Measurements from ENCODE around the gene KRTAP4-3.
"Not testable (repeated sequence)": the region's sequence is repeated elsewhere in the genome, so short reads cannot be mapped to it uniquely, and the experiment has no call there.

Gene KRTAP4-3

DNA sequence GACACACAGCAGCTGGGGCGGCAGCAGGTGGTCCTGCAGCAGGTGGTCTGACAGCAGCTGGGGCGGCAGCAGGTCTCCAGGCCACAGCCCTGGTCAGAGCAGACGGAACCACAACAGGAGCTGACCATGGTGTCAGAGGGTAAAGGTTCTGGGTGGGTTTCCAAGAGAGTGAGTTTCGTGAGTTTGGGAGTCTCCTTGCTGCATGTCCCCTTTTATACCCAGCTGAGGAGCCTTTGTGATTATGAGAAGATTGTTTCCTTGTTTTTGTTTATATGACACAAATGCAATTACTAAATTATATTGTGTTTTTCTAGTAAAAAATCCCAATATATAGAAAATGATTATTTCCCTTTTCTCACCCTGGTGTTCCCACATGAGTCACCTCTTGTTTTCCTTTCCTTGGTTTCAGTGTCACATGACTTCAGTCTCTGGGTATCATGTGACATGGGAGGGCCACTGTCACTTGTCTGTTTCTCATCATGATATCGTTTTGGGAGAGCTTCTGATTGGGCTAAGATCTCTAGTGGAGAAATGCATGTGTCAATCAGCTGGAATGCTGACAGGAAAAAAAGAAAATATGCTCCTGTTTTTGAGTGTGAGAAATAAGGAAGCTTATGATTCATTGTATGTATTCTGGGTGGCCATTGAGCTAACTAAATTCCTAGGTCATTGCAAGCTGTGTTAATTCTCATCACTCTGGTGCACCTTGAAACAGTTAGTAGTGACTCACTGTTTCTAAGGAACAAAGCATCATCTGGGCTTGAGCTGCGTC, 27.5 kb downstream of the KRTAP4-3 start, which contains the start of gene KRTAP4-6:
Gene KRTAP4-6 (minus strand): TSS at position 185 of the 772 bp plus-strand sequence. CDS start 57 bp downstream, at position 128.
- no peak within 1 kb of the TSS for H3K4me3 Mint-ChIP-seq
- ATAC-seq, result no peak
- no peak for DNase-seq
- H3K27ac Mint-ChIP-seq, result no peak within 1 kb of the TSS
- H3K36me3 Mint-ChIP-seq (ENCODE audit: low read depth), result peaks cover 14% of the 10 kb centered on the region
- H3K4me1 Mint-ChIP-seq, result no peaks in the 10 kb centered on the region
- H3K9me3 Mint-ChIP-seq, result peaks cover 38% of the 10 kb centered on the region
- H3K27me3 Mint-ChIP-seq, result peaks cover 2% of the 10 kb centered on the region

- Mint-ChIP-seq H3K36me3 (ENCODE audit: low read depth) (peaks cover 14% of the 10 kb centered on the region), H3K9me3 (peaks cover 38% of the 10 kb centered on the region)
- not testable (repeated sequence) for H3K27ac Mint-ChIP-seq
These were observed 28.2 kb downstream of the KRTAP4-3 start for GRCh38 chr17:41139865-41140264.

DNA sequence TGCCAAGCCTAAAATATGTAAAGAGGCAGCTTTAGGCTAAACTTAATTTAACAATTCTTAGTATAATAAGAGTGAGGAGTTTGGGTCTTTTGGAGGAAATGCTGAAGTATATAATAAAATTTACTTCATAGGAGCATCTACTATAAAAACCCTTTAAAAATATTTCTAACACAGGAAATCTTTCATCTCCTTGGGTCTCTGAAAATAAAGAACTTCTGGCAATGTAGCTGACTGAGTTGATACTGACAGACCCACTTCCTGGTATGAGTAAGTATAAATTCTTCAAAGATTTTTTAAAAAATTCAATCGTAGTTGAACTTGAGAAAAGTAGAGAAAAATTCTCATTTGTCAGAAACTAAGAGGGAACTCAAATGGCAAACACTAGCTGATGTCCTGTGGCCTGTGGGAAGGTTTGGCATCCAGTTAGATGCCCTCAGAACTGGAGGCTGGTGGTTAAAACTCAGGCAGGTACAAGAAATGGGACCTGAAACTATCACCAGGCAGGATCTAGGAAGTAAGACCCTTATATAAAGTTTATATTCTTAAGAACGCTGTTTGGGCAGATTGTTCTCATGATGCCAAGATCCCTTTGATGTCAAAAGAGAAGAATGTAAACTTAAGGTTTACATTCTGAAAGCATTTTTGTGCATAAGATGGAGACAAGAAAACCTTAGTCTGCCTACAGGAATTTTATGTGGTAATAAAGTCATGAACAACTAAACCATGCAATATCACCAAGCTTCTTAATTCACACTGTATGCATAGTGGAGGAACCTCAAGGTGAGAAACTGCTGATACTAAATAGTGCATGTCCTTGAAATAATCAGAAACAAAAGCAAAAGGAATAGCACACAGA, 33.9 kb downstream of the KRTAP4-3 start:
- Mint-ChIP-seq H3K4me3 (no peak overlapping the region), H3K4me1 (peaks cover 23% of the 10 kb centered on the region), H3K27ac (no peak overlapping the region), H3K9me3 (peaks cover 9% of the 10 kb centered on the region), H3K27me3 (no peaks in the 10 kb centered on the region), H3K36me3 (ENCODE audit: low read depth) (peaks cover 1% of the 10 kb centered on the region)
- ATAC-seq (no peak), DNase-seq (no peak)

More at GRCh38 chr17:41139865-41140264, 28.2 kb downstream of the KRTAP4-3 start:
- ATAC-seq, H3K27me3 Mint-ChIP-seq, H3K4me3 Mint-ChIP-seq, H3K4me1 Mint-ChIP-seq, DNase-seq: not testable (repeated sequence)

- DNase-seq, result no peak
- Mint-ChIP-seq H3K27ac (no peak overlapping the region), H3K9me3 (peaks cover 2% of the 10 kb centered on the region), H3K4me3 (no peak overlapping the region), H3K4me1 (peaks cover 23% of the 10 kb centered on the region), H3K36me3 (ENCODE audit: low read depth) (no peaks in the 10 kb centered on the region), H3K27me3 (no peaks in the 10 kb centered on the region)
- ATAC-seq, result no peak
These were observed 36.0 kb downstream of the KRTAP4-3 start for GRCh38 chr17:41131979-41132378.

DNA sequence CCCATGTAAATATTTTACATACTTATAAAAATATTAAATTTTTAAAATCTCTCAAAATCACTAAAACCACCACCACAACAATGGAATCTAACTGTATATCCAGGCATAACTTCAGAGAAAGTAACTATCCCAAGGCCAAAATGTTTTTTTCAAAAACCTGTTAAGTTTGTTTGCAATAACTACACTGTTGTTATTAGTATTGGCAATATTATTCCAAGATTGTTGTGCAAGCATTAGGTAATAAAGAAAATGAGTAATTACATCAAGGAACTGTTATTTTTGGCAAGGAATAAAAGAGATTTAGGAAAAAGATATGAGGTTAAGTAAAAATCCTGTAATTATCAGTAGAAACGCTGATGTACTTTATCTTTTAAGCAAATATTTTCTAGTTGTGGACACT, 40.6 kb downstream of the KRTAP4-3 start:
- H3K27ac Mint-ChIP-seq, result no peak overlapping the region
- peaks cover 10% of the 10 kb centered on the region for H3K9me3 Mint-ChIP-seq
- no peaks in the 10 kb centered on the region for H3K36me3 Mint-ChIP-seq (ENCODE audit: low read depth)
- ATAC-seq (no peak), DNase-seq (no peak)
- H3K4me3 Mint-ChIP-seq, result no peak overlapping the region
- H3K27me3 Mint-ChIP-seq, result no peaks in the 10 kb centered on the region
- H3K4me1 Mint-ChIP-seq, result peaks cover 48% of the 10 kb centered on the region

- Mint-ChIP-seq H3K27ac (no peak overlapping the region), H3K4me3 (no peak overlapping the region), H3K27me3 (no peaks in the 10 kb centered on the region), H3K4me1 (peaks cover 42% of the 10 kb centered on the region), H3K9me3 (peaks cover 14% of the 10 kb centered on the region), H3K36me3 (ENCODE audit: low read depth) (no peaks in the 10 kb centered on the region)
- no peak for ATAC-seq
- no peak for DNase-seq
These were observed 41.6 kb downstream of the KRTAP4-3 start for GRCh38 chr17:41126412-41126811.

DNA sequence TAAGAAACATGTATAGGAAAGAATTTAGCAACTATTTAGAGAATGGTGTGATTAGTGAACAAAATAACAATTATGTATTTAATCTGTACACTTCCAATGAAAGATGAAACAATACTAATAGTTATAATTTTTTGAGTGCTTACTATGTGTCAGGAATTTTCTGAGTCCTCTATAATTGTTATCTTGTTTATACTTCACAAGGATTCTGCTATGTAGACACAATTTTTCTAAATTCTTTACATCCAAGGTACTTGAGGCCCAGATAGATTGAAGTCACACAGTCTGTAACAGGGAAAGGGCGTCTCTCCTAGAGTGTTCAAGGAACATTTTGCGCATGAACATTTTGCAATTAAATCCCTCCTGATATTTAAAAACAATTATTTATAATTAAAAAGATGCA, 43.0 kb downstream of the KRTAP4-3 start:
- ATAC-seq (no peak), DNase-seq (no peak)
- Mint-ChIP-seq H3K4me1 (peaks cover 46% of the 10 kb centered on the region), H3K4me3 (no peak overlapping the region), H3K36me3 (ENCODE audit: low read depth) (no peaks in the 10 kb centered on the region), H3K27ac (no peak overlapping the region), H3K27me3 (no peaks in the 10 kb centered on the region), H3K9me3 (peaks cover 14% of the 10 kb centered on the region)

DNA sequence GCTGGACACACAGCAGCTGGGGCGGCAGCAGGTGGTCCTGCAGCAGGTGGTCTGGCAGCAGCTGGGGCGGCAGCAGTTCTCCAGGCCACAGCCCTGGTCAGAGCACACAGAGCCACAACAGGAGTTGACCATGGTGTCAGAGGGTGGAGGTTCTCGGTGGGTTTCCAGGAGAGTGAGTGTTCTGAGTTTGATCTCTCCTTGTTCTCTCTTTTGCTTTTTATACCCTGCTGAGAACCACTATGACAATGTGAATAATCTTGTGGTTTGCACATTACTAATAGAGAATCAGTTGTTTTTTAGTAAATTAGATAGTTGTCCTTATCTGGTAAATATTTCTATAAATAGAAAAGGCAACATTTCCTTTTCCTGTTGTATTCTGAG, 44.0 kb downstream of the KRTAP4-3 start, which contains the start of gene KRTAP4-12:
Gene KRTAP4-12 (minus strand): TSS at position 192 of the 381 bp plus-strand sequence. CDS start 60 bp downstream, at position 132.
- peak within 1 kb of the TSS; percentile 36 for H3K27ac Mint-ChIP-seq
- H3K4me1 Mint-ChIP-seq, result peaks cover 52% of the 10 kb centered on the region
- not testable (repeated sequence) for H3K27me3 Mint-ChIP-seq; H3K36me3 Mint-ChIP-seq (ENCODE audit: low read depth); ATAC-seq; DNase-seq; H3K4me3 Mint-ChIP-seq
- H3K9me3 Mint-ChIP-seq, result peaks cover 14% of the 10 kb centered on the region

GRCh38 chr17:41123292-41123990, 44.6 kb downstream of the KRTAP4-3 start:
- peak overlapping the region; percentile 36 for H3K27ac Mint-ChIP-seq
- not testable (repeated sequence) for ATAC-seq; H3K36me3 Mint-ChIP-seq (ENCODE audit: low read depth); DNase-seq; H3K4me3 Mint-ChIP-seq; H3K27me3 Mint-ChIP-seq
- peaks cover 14% of the 10 kb centered on the region for H3K9me3 Mint-ChIP-seq
- peaks cover 56% of the 10 kb centered on the region for H3K4me1 Mint-ChIP-seq

DNA sequence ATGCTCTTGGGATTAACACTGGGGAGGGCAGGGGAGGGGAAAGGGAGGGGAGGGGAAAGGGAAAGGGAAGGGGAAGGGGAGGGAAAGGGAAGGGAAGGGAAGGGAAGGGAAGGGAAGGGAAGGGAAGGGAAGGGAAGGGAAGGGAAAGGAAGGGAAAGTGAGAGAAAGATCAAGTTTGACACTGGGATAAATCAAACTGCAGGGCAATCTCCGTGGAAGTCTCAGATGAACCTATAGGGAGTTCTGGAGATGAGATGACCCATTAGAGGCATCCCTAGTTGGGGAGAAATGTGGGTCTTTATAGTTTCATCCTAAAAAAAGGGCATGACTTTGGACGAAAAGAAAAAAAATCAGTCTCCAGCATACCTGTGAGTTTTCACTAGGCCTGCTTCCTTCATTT, 46.3 kb downstream of the KRTAP4-3 start:
- H3K27me3 Mint-ChIP-seq, result peaks cover 2% of the 10 kb centered on the region
- no peak for ATAC-seq
- peaks cover 58% of the 10 kb centered on the region for H3K4me1 Mint-ChIP-seq

GRCh38 chr17:41119696-41120690, 48.0 kb downstream of the KRTAP4-3 start:
- ATAC-seq; H3K36me3 Mint-ChIP-seq (ENCODE audit: low read depth); H3K27me3 Mint-ChIP-seq; DNase-seq; H3K9me3 Mint-ChIP-seq: not testable (repeated sequence)
- H3K4me3 Mint-ChIP-seq, result peak overlapping the region; percentile 2
- peaks cover 52% of the 10 kb centered on the region for H3K4me1 Mint-ChIP-seq
- H3K27ac Mint-ChIP-seq, result peak overlapping the region; percentile 61

More for the DNA sequence above, 46.3 kb downstream of the KRTAP4-3 start:
- Mint-ChIP-seq H3K27ac (no peak overlapping the region), H3K4me3 (no peak overlapping the region), H3K36me3 (ENCODE audit: low read depth) (no peaks in the 10 kb centered on the region), H3K9me3 (peaks cover 14% of the 10 kb centered on the region)
- DNase-seq, result no peak

- H3K36me3 Mint-ChIP-seq (ENCODE audit: low read depth), result no peaks in the 10 kb centered on the region
- no peak overlapping the region for H3K4me3 Mint-ChIP-seq
- no peak overlapping the region for H3K27ac Mint-ChIP-seq
- peaks cover 39% of the 10 kb centered on the region for H3K4me1 Mint-ChIP-seq
- H3K27me3 Mint-ChIP-seq, result peaks cover 2% of the 10 kb centered on the region
- DNase-seq (no peak), ATAC-seq (no peak)
- H3K9me3 Mint-ChIP-seq, result peaks cover 9% of the 10 kb centered on the region
These were observed 49.3 kb downstream of the KRTAP4-3 start for GRCh38 chr17:41118721-41119120.

DNA sequence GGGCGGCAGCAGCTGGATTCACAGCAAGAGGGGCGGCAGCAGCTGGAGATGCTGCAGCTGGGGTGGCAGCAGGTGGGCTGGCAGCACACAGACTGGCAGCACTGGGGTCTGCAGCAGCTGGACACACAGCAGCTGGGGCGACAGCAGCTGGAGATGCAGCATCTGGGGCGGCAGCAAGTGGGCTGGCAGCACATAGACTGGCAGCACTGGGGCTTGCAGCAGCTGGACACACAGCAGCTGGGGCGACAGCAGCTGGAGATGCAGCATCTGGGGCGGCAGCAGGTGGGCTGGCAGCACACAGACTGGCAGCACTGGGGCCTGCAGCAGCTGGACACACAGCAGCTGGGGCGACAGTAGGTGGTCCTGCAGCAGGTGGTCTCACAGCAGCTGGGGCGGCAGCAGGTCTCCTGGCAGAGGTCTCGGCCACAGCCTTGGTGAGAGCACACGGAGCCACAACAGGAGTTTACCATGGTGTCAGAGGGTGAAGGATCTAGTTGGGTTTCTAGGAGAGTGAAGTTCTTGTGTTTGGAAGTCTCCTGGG, 50.1 kb downstream of the KRTAP4-3 start, which contains the start of gene KRTAP4-11:
Gene KRTAP4-11 (minus strand): TSS at position 528 of the 541 bp plus-strand sequence. CDS start 58 bp downstream, at position 470.
- not testable (repeated sequence) for H3K9me3 Mint-ChIP-seq; ATAC-seq; H3K4me3 Mint-ChIP-seq; H3K27ac Mint-ChIP-seq; H3K27me3 Mint-ChIP-seq; H3K36me3 Mint-ChIP-seq (ENCODE audit: low read depth); DNase-seq
- H3K4me1 Mint-ChIP-seq, result peaks cover 33% of the 10 kb centered on the region
